ENCODE measurements around the gene IL5. TPM values are rescaled to one million over a fixed set of nuclear protein-coding genes. Genes with fewer than 3 reads are reported as not detected.
A peak's percentile ranks its signal among the peaks of the same experiment; 100 is the strongest.

The IL5 gene
- total RNA-seq, 4 donors from 2014 or later, result not detected

DNA sequence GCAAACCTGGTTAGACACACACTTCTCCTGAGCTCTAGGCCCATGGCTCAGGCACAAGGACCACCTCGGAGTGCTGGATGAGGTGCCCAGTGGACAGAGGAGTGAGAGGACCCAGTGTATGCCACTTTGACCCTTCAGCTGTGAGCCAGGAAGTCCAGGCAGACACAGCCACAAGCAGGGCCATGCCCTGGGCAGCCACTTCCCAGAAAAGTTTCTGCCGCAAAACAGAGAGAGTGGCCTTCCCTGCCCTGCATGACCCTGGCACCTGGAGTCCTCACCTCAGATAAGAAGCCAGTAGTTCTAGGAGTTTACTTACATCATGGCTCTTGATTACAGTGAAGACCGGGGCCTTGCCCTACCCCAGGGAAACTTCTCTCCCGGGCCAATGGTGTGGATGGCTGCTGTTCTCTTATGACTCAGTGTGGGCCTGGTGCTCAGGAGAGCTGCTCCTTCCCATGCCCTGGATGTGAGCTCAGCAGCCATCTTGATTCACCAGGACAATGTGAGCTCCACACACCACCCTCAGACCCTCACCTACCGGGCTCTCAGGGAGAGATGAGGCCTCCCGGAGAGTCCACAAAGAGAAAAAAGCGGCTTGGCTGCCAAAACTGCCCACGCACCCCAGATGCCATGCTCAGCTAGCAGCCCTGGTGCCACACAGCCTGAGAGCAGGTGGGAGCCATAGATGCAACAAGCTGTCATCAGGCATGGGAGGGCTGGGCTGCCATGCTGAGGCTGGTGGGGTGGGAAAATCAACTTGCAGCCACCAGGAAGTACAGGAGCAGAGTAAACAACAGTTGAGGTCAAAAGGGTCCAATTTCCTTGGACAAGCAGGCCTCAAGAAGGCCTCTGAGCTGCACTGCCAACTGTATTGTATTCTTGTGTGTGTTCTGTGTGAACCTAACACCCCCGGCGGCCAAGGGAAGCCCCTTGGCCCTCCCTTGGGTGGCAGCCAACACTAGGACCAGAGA lies 41.1 kb downstream of the IL5 start:
- H3K4me3 ChIP-seq, result no peak overlapping the region
- peak overlapping the region in 3 of 4 donors; percentile 96 to 98 (median 97) for H3K27ac ChIP-seq (replicated peaks in 1 of 4)
- intact Hi-C loops (cut with DNase I), result loop anchor here (2.0 to 10.0 kb wide), 3 partner anchors 115 to 323 kb away; partner anchors contain the start of gene SLC22A4
- no peaks in the 10 kb centered on the region for H3K27me3 ChIP-seq
- DNase-seq (ENCODE audit: extremely low spot score), result peak; percentile 79
- no peaks in the 10 kb centered on the region for H3K36me3 ChIP-seq
- no peaks in the 10 kb centered on the region for H3K9me3 ChIP-seq
- H3K4me1 ChIP-seq, result peaks cover 28 to 72% (median 57%) of the 10 kb centered on the region in 4 donors
- 67% methylated on average over 6 of the region's 10 CpGs for WGBS
- TF ChIP-seq, protein P1, sequence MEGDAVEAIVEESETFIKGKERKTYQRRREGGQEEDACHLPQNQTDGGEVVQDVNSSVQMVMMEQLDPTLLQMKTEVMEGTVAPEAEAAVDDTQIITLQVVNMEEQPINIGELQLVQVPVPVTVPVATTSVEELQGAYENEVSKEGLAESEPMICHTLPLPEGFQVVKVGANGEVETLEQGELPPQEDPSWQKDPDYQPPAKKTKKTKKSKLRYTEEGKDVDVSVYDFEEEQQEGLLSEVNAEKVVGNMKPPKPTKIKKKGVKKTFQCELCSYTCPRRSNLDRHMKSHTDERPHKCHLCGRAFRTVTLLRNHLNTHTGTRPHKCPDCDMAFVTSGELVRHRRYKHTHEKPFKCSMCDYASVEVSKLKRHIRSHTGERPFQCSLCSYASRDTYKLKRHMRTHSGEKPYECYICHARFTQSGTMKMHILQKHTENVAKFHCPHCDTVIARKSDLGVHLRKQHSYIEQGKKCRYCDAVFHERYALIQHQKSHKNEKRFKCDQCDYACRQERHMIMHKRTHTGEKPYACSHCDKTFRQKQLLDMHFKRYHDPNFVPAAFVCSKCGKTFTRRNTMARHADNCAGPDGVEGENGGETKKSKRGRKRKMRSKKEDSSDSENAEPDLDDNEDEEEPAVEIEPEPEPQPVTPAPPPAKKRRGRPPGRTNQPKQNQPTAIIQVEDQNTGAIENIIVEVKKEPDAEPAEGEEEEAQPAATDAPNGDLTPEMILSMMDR (IDR thresholded peaks at IDR 0.05), result no peak
- TF ChIP-seq POLR2A (IDR thresholded peaks at IDR 0.05; ENCODE audit: low read depth) (no peak), EP300 (IDR thresholded peaks at IDR 0.05) (no peak), POLR2AphosphoS5 (IDR thresholded peaks at IDR 0.05) (no peak)

DNA sequence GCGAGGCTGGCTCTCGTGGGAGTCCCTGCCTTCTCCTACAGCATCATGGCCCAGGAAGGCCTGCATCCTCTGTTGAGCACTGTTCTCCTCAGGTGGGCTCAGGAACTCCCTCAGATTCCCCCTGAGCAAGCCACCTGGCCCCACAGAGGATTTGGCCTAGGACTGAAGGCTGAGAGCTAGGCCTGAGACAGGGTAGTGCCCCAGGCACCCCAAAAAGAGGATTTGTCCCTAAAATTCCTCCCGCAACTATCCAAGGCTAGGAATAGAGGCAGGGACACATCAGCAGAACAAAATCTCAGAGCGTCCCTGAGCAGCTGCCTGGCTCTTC lies 41.7 kb downstream of the IL5 start:
- TF ChIP-seq POLR2A (IDR thresholded peaks at IDR 0.05; ENCODE audit: low read depth), result no peak
- no peak for TF ChIP-seq EP300 (IDR thresholded peaks at IDR 0.05)
- no peak for TF ChIP-seq POLR2AphosphoS5 (IDR thresholded peaks at IDR 0.05)
- TF ChIP-seq, protein P1 (IDR thresholded peaks at IDR 0.05), result no peak
- peaks cover 34 to 76% (median 60%) of the 10 kb centered on the region in 4 donors for H3K4me1 ChIP-seq
- H3K4me3 ChIP-seq, result no peak overlapping the region
- H3K27ac ChIP-seq (replicated peaks in 1 of 4), result peak overlapping the region; percentile 94 to 98 (median 96)
- DNase-seq (ENCODE audit: extremely low spot score), result no peak
- H3K36me3 ChIP-seq, result no peaks in the 10 kb centered on the region
- no peaks in the 10 kb centered on the region for H3K27me3 ChIP-seq
- intact Hi-C loops (cut with DNase I), result loop anchor here (2.0 to 10.0 kb wide), 3 partner anchors 115 to 323 kb away; partner anchors contain the start of gene SLC22A4
- 83% methylated on average over 3 of the region's 4 CpGs for WGBS
- no peaks in the 10 kb centered on the region for H3K9me3 ChIP-seq

DNA sequence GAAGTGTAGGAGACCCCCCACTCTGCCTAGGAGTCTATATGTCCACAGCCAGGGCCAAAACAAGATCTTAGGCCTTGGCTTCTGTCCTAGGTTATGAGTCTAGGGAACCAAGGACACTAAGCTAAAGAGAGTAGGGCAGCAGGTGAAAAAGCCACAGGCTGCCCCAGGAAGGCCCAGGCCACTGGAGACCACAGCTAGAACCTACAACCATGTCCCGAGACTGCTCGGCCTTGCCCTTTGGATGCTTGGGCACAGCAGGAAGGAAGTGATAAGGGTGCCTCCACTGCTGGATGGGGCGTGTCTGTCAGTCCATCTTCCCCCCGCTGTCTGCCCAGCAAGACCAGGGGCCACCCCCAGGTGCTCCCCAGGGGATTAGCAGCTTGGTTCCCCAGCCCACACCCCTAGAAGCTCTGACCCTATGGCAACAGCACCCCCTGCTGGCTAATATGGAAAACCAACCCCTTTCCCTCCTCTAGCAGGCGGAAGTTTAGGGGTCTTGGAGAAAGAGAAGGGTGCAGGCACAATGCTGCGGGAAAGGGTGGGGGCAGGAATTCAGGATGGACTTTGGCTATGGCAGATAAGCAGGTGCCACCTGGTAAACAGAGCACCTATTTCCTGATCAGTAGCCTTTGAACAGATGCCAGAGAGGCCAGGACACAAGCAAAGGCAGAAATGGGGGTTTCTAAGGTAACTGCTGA lies 42.2 kb downstream of the IL5 start:
- no peak for TF ChIP-seq POLR2A (IDR thresholded peaks at IDR 0.05; ENCODE audit: low read depth)
- TF ChIP-seq, protein P1 (IDR thresholded peaks at IDR 0.05), result peak; percentile 83 to 91 (median 87)
- no peak for TF ChIP-seq POLR2AphosphoS5 (IDR thresholded peaks at IDR 0.05)
- no peak for TF ChIP-seq EP300 (IDR thresholded peaks at IDR 0.05)
- peak; percentile 92 for DNase-seq (ENCODE audit: extremely low spot score)
- WGBS, result 58% methylated on average over 3 of the region's 6 CpGs

DNA sequence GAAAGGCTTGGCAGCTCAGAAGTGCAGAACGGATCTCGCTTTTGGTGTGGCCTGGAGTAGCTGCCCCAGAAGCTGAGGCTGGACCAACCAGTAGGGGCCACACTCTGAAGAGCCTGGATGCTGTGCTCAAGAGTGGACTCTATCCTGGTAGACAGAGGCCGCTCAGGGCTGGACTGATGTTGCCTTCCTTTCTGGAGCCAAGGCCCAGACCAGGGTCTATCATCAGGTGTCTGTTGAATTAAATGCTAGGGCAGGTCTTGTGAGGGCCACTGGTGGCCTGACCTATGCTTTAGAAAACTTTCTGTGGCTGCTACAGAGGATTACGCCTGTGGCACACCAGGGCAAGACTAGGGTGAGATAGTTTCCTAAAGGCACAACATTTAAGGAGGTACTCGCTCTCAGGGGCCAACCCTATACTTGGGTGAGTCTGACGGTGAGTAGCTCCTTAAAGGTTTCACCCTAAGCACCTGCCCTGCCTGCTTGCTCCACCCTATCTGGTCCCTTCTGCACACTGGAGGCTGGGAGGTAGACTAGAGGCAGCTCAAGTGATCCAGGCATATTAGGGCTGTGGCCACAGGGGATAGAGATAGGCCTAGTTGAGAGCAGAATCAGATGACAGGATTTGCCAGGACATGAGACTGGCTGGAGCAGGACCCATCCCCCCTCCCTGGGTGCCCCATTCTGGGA lies 42.9 kb downstream of the IL5 start:
- intact Hi-C loops (cut with DNase I), result loop anchor here (2.0 to 10.0 kb wide), 3 partner anchors 114 to 324 kb away; partner anchors contain the start of gene SLC22A4

More for the DNA sequence above, 42.2 kb downstream of the IL5 start:
- no peaks in the 10 kb centered on the region for H3K36me3 ChIP-seq
- H3K9me3 ChIP-seq, result no peaks in the 10 kb centered on the region
- H3K27me3 ChIP-seq, result no peaks in the 10 kb centered on the region
- peak overlapping the region; percentile 94 to 98 (median 96) for H3K27ac ChIP-seq (replicated peaks in 1 of 4)
- H3K4me3 ChIP-seq, result no peak overlapping the region
- intact Hi-C loops (cut with DNase I), result loop anchor here (2.0 to 10.0 kb wide), 3 partner anchors 114 to 324 kb away; partner anchors contain the start of gene SLC22A4
- H3K4me1 ChIP-seq, result peaks cover 38 to 76% (median 57%) of the 10 kb centered on the region in 4 donors

More for the DNA sequence above, 42.9 kb downstream of the IL5 start:
- TF ChIP-seq POLR2A (IDR thresholded peaks at IDR 0.05; ENCODE audit: low read depth) (no peak), POLR2AphosphoS5 (IDR thresholded peaks at IDR 0.05) (no peak), EP300 (IDR thresholded peaks at IDR 0.05) (no peak)
- TF ChIP-seq, protein P1 (IDR thresholded peaks at IDR 0.05), result no peak
- 92% methylated on average over 6 of the region's 6 CpGs for WGBS
- H3K27ac ChIP-seq (replicated peaks in 1 of 4), result peak overlapping the region; percentile 94 to 98 (median 96)
- DNase-seq (ENCODE audit: extremely low spot score), result peak; percentile 81
- H3K36me3 ChIP-seq, result no peaks in the 10 kb centered on the region
- H3K4me1 ChIP-seq, result peaks cover 35 to 76% (median 56%) of the 10 kb centered on the region in 4 donors
- H3K9me3 ChIP-seq, result no peaks in the 10 kb centered on the region
- no peak overlapping the region for H3K4me3 ChIP-seq
- H3K27me3 ChIP-seq, result no peaks in the 10 kb centered on the region
